OCI-LY7 (cell line): ENCODE measurements around the gene RLN3. TPM values are rescaled to one million over a fixed set of nuclear protein-coding genes. Genes with fewer than 3 reads are reported as not detected.

Source experiments
- BruUV-seq: library from RNA; stranded (reverse); fragments of 400-500 nt; replicated peaks from 2 replicates; lab custom pipeline; 2021; lab: Mats Ljungman, UMichigan
- CTCF ChIA-PET: fragments of 300-600 bp; sonication (Branson Sonifier 250); formaldehyde crosslinking; loops from one replicate; lab custom pipeline; 2022; ENCODE audit warnings: antibody characterized with exemption; ENCODE audit not compliant: unreplicated experiment; lab: Charles Lee
- POLR2A ChIA-PET: fragments of 300-600 bp; sonication (Branson Sonifier 250); formaldehyde crosslinking; loops from one replicate; lab custom pipeline; 2022; ENCODE audit warnings: antibody characterized with exemption; lab: Charles Lee
- DNase-seq: peaks from one replicate; pipeline ENCODE4 v3.0.0-alpha.2; 2015; ENCODE audit warnings: low spot score
- H2AFZ ChIP-seq: fragments of 200-600 bp; sonication (generic), shearing (Covaris generic); 2 replicates; pipeline ENCODE4 v1.6.1; 2014; ENCODE audit warnings: mild to moderate bottlenecking, antibody characterized with exemption, low read length, moderate library complexity
- H3K27ac ChIP-seq: fragments of 200-600 bp; sonication (generic); 2 replicates; pipeline ENCODE4 v1.5.1; 2014; ENCODE audit warnings: mixed run types, low read depth, mild to moderate bottlenecking, moderate library complexity, low read length, inconsistent platforms; ENCODE audit not compliant: poor library complexity, severe bottlenecking
- H3K36me3 ChIP-seq: fragments of 200-600 bp; sonication (generic); 2 replicates; pipeline ENCODE4 v1.6.1; 2014; ENCODE audit warnings: mild to moderate bottlenecking, antibody characterized with exemption, low read length, moderate library complexity, mixed read lengths; ENCODE audit not compliant: insufficient read depth
- H3K4me1 ChIP-seq: fragments of 200-600 bp; sonication (generic); 2 replicates; pipeline ENCODE4 v1.5.1; 2014; ENCODE audit warnings: mild to moderate bottlenecking, low read length; ENCODE audit not compliant: insufficient read depth, poor library complexity, severe bottlenecking
- H3K4me2 ChIP-seq: fragments of 200-600 bp; sonication (generic); 2 replicates; pipeline ENCODE4 v1.6.1; 2014; ENCODE audit warnings: mild to moderate bottlenecking, low read length
- H3K4me3 ChIP-seq: fragments of 200-600 bp; sonication (generic); 2 replicates; pipeline ENCODE4 v1.5.1; 2014; ENCODE audit warnings: mild to moderate bottlenecking, low read depth, low read length; ENCODE audit not compliant: poor library complexity, severe bottlenecking
- H3K79me2 ChIP-seq: fragments of 200-600 bp; sonication (generic); 2 replicates; pipeline ENCODE4 v1.6.1; 2016; ENCODE audit warnings: low read depth, mild to moderate bottlenecking, low read length, moderate library complexity, mixed read lengths; ENCODE audit not compliant: insufficient read depth
- H3K9me2 ChIP-seq: fragments of 200-600 bp; sonication (generic); 2 replicates; pipeline ENCODE4 v1.6.1; 2016; ENCODE audit warnings: mild to moderate bottlenecking, low read length, mixed read lengths; ENCODE audit not compliant: insufficient read depth
- H3K9me3 ChIP-seq: fragments of 200-600 bp; sonication (generic); 2 replicates; pipeline ENCODE4 v1.6.1; 2014; ENCODE audit warnings: mild to moderate bottlenecking, mixed run types, low read length, mixed read lengths
- H4K20me1 ChIP-seq: fragments of 200-600 bp; sonication (generic); 2 replicates; pipeline ENCODE4 v1.6.1; 2014; ENCODE audit warnings: mild to moderate bottlenecking, antibody characterized with exemption, low read length, moderate library complexity, mixed read lengths; ENCODE audit not compliant: insufficient read depth
- CTCF ChIP-seq: fragments of 200-600 bp; sonication (generic); conservative IDR thresholded peaks from 2 replicates; pipeline ENCODE4 v1.5.1; 2014; ENCODE audit warnings: mild to moderate bottlenecking, antibody characterized with exemption, low read length, moderate library complexity, mixed read lengths
- EZH2phosphoT487 ChIP-seq: fragments of 200-600 bp; sonication (generic); IDR thresholded peaks from 2 replicates; pipeline ENCODE4 v1.6.1; 2018; ENCODE audit warnings: low read depth, borderline replicate concordance, mild to moderate bottlenecking, mixed run types, antibody characterized with exemption, low read length, moderate library complexity, mixed read lengths
- intact Hi-C: fragments of 100-400 bp; cut with micrococcal nuclease; formaldehyde crosslinking; loops from one replicate; pipeline ENCODE4 v1.10.0; 2022; ENCODE audit not compliant: unreplicated experiment
- total RNA-seq, 2 experiments: library from RNA; depleted of rRNA in 1 of 2; stranded (reverse); fragments of >200 nt in 1 of 2; shearing (Covaris generic) in 1 of 2; gene quantifications; 2 replicates each; pipeline ENCODE4 v1.2.3, GENCODE V29; 2014 to 2022

Gene RLN3
- total RNA-seq, 2 experiments from 2014 or later = not detected

- peaks cover 9% of the 10 kb centered on the region for H3K4me1 ChIP-seq
- POLR2A ChIA-PET = interaction anchor here (0.6 to 1.6 kb wide), 3 partner anchors 11 to 255 kb away, joined by 3 to 8 read pairs (median 6); no protein-coding TSS in a partner anchor
- H3K27ac ChIP-seq = no peak overlapping the region
- DNase-seq = no peak
- CTCF ChIA-PET = no interaction called here
- no peaks in the 10 kb centered on the region for H4K20me1 ChIP-seq
- H3K9me3 ChIP-seq = peaks cover under 1% of the 10 kb centered on the region; the same call in 1 of the 2 replicates
- TF ChIP-seq CTCF (no peak), EZH2phosphoT487 (no peak)
- H3K9me2 ChIP-seq = no peaks in the 10 kb centered on the region
- no peak overlapping the region for H3K4me2 ChIP-seq
- intact Hi-C loops = no loop called here
- no peak overlapping the region for H3K4me3 ChIP-seq
- H3K36me3 ChIP-seq = peaks cover 53% of the 10 kb centered on the region
- BruUV-seq = no TSS peak
- no peak overlapping the region for H2AFZ ChIP-seq
- no peaks in the 10 kb centered on the region; the same call in 1 of the 2 replicates for H3K79me2 ChIP-seq
Measured at GRCh38 chr19:13993590-13994300, 34.2 kb upstream of the RLN3 start.

- ChIA-PET POLR2A (interaction anchor here (0.9 kb wide), 1 partner anchor 8 kb away, joined by 7 read pairs; no protein-coding TSS in a partner anchor), CTCF (no interaction called here)
- intact Hi-C loops = no loop called here
- H3K27ac ChIP-seq = no peak overlapping the region
- no peak overlapping the region for H3K4me3 ChIP-seq
- DNase-seq = no peak
- peaks cover 55% of the 10 kb centered on the region for H3K36me3 ChIP-seq
- no peaks in the 10 kb centered on the region for H3K4me1 ChIP-seq
- no TSS peak for BruUV-seq
- H2AFZ ChIP-seq = no peak overlapping the region
- H4K20me1 ChIP-seq = no peaks in the 10 kb centered on the region
- peaks cover 9% of the 10 kb centered on the region for H3K9me3 ChIP-seq
- TF ChIP-seq EZH2phosphoT487 (no peak), CTCF (no peak)
- no peak overlapping the region for H3K4me2 ChIP-seq
- peaks cover 10% of the 10 kb centered on the region; the same call in 1 of the 2 replicates for H3K79me2 ChIP-seq
- no peaks in the 10 kb centered on the region for H3K9me2 ChIP-seq
Measured at GRCh38 chr19:13995017-13995728, 32.8 kb upstream of the RLN3 start.
